GM18873 (cell line): ENCODE measurements around the gene CFAP90.

ENCODE experiments used
- ATAC-seq: cut with Tn5 transposase; IDR thresholded peaks from one replicate; pipeline ENCODE4 v1.9.1; 2021; ENCODE audit warnings: mild to moderate bottlenecking, moderate library complexity, moderate number of reproducible peaks; ENCODE audit not compliant: unreplicated experiment, low FRiP score

Gene CFAP90

DNA sequence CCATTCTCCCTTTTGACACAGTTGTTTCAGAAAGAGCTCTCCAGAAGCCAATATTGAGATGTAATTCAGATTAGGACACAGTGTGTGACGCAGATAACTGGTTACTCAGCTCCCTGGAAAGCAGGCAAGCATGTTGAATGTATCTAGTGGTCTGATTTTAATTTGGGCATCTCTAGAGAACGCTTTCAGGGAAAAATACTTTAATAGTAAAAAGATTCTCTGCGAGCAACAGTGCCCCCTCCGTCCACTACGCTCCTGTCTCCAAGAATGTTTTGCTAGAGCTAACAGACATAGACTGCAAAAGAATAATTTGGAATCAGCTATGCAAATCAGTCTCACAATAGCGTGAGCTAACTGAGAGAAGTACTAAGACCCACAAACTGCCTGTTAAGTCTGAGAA, 23.3 kb downstream of the CFAP90 start:
- ATAC-seq = no peak

GRCh38 chr5:7825630-7826029, 25.3 kb downstream of the CFAP90 start:
- no peak for ATAC-seq

DNA sequence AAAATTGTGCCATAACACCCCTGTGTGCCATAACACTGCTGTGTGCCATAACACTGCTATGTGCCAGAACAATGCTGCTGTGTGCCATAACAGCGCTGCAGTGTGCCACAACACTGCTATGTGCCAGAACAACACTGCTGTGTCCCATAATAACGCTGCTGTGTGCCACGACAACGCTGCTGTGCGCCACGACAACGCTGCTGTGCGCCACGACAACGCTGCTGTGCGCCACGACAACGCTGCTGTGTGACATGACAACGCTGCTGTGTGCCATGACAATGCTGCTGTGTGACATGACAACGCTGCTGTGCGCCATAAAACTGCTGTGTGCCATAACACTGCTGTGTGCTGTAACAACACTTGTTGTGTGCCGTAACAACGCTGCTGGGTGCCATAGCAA, 25.9 kb downstream of the CFAP90 start:
- ATAC-seq = no peak

- no peak for ATAC-seq
Measured at GRCh38 chr5:7823594-7823993, 27.3 kb downstream of the CFAP90 start.

DNA sequence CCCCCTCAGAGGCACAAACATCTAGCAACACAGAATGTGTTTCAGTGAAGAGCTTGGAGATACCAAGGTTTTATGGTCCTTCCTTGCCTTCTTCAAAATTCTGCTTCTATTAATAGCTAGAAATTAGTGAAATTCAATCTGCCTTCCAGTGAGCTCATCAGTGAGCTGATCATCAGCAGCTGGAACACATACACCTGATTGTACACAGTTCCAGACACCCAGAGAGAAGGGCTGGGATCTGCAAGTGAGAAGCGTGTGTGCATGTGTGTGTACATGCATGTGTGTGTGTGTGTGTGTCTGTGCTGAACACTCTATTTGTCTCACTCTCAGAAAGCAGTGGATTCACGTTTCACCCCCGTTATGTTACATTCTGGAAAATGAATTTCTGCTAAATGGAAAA, 28.5 kb downstream of the CFAP90 start:
- ATAC-seq = no peak

GRCh38 chr5:7816535-7816901, 34.4 kb downstream of the CFAP90 start:
- ATAC-seq = peak; percentile 9

DNA sequence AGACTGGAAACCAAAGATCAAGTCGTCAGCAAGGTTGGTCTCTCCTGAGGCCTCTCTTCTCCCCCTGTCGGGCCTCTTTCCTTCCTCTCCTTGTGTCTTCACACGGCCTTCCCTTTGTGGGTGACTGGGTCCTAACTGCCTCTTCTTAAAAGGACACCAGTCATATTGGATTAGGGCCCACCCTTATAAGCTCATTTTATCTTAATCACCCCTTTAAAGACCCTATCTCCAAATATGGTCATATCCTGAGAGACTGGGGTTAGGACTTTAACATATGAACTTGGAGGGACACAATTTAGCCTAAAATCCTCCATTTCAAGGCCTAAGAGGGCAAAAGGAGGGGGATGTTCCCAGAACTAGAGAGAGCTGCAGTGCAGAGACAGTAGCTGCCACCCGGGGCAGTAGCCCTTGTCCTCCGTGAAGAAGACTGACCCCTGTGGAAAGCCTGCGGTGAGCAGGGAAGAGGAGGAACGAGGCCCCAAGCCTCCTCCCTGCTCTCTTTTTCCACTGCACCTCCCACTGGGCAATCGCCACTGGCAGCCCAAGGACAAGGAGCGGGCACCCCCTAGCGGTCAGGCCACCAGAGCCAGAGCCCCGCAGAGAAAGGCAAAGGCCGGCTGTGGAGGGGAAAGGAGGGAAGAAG, 34.9 kb downstream of the CFAP90 start:
- ATAC-seq = peak; percentile 81

DNA sequence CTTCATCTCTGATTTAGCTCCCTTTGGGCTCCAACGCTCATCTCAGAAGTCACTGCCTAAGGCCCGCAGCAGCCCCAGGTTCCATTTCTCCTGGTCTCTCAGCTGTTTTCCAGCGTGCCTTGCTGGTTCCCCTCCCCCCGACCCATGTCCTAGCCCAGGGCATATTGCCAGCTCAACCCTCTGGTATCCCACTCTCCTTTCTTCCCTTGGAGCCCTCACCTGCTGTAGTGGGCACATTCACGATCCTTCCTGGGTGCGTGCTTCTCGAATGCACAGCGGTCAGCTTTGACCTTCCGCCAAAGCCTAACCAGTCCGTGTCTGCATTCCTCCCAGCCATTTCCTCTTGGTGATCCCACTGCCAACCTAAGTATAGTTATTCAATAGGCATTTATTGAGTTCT, 36.1 kb downstream of the CFAP90 start:
- ATAC-seq = no peak

DNA sequence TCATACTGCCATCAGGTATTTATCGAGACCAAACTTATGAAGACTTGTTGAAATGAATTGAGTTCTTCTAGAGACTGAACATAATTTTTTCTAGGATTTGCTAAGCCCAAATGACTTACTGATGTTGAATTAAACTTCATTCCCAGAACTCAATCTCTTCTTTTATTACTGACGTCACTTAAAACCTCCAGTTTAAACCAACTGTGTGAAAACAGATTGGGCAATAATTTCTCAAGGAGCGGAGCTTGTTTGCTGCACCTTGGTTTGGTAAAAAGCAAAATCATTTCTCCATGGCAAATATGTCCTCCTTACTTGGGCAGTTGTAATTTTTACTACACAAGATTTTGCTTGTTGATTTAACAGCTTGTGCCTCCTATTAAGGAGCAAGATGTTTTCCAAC, 37.4 kb downstream of the CFAP90 start:
- no peak for ATAC-seq

- no peak for ATAC-seq
Measured at GRCh38 chr5:7813007-7813406, 37.9 kb downstream of the CFAP90 start.

- no peak for ATAC-seq
Measured at GRCh38 chr5:7811715-7812114, 39.2 kb downstream of the CFAP90 start.

- ATAC-seq = no peak
Measured at GRCh38 chr5:7808998-7809397, 41.9 kb downstream of the CFAP90 start.

- ATAC-seq = no peak
Measured at GRCh38 chr5:7805379-7805778, 45.6 kb downstream of the CFAP90 start.

DNA sequence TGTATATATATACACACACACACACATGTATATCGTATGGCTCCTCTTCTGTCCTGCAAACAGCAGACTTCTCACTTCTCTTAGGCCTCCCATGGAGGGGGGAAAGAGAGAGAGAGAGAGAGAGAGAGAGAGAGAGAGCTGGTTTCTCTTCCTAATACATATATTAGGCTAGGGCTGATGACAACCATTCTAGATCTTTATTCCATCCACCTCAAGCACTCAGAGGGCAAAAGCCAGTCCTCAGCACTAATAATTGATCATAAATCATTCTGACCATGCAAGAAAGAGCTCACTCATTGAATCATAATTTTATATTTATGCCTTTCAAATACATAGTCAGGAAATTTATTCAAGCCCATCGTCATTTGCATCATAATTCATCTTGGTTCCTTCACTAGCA, 47.0 kb downstream of the CFAP90 start:
- ATAC-seq = no peak

DNA sequence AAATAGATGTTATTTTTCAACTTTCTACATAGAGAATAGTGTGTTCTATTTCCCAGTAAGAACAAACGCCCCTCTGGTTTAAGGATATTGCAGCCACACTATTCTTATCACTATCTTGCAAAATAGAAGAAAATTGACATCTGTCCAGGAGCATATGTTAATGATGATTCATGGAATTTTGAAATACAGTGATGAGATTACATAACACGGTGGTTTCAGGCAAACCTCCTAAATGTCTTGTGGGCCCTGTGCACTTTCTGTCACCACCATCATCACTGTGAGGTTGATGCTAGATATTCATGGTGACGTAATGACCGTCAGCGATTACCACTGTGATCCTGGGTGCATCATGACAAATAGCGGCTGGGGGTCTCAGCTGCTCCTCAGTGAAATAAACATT, 48.1 kb downstream of the CFAP90 start:
- no peak for ATAC-seq

DNA sequence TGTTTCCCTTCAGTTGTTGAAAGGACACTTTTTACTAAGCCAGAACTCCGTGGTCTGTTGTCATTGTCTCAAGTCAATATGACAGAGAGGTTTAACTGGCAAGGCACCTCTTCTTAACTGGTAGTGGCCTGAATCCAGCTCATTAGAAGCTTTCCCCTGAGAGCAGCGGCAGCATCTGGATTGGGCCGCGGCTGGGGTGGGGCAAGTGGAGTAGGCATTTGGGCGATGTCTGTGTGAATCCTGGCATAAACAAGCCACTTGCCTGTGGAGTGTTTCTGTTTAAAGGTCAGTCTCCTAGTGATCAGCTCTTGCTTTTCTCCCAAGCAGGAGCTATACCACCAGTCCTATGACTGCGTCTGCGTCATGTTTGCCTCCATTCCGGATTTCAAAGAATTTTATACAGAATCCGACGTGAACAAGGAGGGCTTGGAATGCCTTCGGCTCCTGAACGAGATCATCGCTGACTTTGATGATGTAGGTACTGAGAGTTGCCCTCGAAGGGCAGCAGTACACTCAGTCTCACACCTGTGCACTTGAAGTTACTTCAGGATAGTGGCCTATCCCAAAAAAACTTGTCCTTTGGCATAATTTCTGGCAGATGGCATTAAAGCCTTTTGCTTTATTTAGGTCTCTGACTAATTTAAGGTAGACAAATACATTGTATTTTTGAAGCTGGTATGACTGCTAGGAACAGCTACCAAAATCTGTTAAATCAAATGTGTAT, 48.9 kb downstream of the CFAP90 start:
- no peak for ATAC-seq

- no peak for ATAC-seq
Measured at GRCh38 chr5:7795306-7795705, 55.6 kb downstream of the CFAP90 start.

GRCh38 chr5:7794823-7795222, 56.1 kb downstream of the CFAP90 start:
- peak; percentile 38 for ATAC-seq

DNA sequence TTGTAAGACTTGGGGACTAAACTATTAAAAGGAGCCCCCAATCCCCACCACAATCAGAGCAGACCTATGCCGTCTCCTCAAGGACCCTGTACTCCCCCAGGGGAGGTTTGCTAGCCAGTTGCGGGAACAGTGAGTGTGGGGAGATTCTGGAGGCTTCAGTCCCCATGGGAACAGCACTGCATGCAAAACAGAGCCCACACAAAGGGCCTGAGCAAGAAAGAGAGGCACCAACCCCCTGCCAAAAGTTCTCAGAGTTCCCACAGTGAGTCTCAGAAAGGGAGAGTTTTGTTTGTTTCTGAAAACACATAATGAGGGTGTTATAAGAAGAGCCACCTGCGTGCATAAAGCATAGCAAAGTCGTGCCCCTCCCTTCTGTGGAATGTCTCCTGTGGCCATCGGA, 56.6 kb downstream of the CFAP90 start:
- ATAC-seq = peak; percentile 85

- ATAC-seq = no peak
Measured at GRCh38 chr5:7793895-7794294, 57.0 kb downstream of the CFAP90 start.

- no peak for ATAC-seq
Measured at GRCh38 chr5:7789567-7789966, 61.4 kb downstream of the CFAP90 start.

- ATAC-seq = no peak
Measured at GRCh38 chr5:7787770-7788169, 63.2 kb downstream of the CFAP90 start.
